ENCODE measurements around the gene HSD17B14. TPM values are rescaled to one million over a fixed set of nuclear protein-coding genes. Genes with fewer than 3 reads are reported as not detected.

Gene HSD17B14
- polyA plus RNA-seq, 1 donor = 3.8 TPM

DNA sequence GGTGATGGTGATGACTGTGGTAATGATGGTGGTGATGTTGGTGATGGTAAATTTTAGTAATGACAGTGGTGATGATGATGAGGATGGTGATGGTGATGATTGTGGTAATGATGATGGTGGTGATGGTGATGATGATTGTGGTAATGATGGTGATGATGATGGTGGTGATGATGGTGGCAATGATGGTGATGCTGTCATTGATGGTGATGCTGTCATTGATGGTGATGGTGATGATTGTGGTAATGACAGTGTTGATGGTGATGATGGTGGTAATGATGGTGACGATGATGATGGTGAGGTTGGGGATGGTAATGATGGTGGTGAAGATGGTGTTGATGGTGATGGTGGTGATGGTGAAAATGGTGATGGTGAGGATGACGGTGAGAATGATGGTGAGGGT is 13.8 kb downstream of the HSD17B14 start:
- DNase-seq = no peak

DNA sequence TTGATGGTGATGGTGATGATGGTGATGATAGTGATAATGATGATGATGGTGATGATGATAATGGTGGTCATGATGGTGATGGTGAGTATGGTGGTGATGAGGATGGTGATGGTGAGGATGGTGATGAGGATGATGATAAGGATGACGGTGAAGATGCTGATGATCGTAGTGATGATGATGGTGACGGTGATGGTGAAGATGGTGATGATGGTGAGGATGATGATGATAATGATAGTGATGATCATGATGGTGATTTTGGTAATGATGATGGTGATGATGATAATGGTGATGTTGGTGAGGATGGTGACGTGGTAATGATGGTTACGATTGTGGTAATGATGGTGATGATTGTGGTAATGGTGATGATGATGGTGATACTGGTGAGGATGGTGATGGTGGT is 14.7 kb downstream of the HSD17B14 start:
- no peak for DNase-seq

GRCh38 chr19:48819366-48819816 is 16.9 kb downstream of the HSD17B14 start:
- DNase-seq = peak; percentile 55

- no peak for DNase-seq
Observed at GRCh38 chr19:48818234-48818820, 18.0 kb downstream of the HSD17B14 start.

DNA sequence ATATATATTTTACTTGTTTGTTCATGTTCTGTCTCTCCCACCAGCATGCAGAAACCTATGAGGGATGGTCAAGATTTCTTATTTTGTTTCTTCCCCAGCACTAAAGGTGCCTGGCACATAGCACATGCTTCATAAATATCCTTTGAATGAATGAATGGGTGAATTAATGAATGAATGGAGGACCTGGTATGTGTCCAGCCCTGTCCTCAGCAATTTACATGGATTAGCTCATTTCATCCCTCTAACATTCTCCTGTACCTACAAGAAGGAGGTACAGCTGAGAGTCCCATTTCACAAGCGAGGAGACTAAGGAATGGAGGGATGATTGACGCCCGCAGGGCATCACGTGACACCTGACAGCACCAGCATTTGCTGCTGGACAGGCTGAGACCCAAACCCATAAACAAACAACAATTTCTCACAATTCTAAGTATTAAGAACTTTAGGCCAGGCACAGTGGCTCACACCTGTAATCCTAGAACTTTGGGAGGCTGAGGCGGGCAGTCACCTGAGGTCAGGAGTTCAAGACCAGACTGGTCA is 18.6 kb downstream of the HSD17B14 start:
- DNase-seq = no peak

DNA sequence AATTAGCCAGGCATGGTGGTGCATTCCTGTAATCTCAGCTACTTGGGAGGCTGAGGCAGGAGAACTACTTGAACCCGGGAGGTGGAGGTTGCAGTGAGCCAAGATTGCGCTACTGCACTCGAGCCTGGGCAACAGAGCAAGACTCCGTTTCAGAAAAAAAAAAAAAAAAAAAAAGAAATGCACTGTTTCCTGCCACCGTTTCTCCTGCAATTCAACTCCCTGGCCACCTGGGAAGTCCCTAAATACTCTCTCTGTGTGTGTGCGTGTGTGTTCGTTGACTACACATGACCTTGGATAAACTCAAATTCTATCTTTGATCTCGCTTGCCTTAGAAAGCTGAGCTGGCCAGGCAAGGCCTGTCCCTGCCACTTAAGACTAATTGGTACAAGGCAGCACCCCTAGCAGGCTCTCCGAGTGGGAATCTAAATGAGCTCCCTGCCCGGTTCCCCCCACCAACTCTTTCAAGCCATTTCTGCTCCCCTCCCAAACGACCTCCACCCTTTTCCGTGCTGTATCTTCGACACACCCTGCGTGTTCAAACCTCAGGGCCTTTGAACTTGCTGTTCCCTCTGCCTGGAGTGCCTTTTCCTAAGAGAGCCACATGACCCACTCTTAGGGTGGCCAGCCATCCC is 20.3 kb downstream of the HSD17B14 start:
- DNase-seq = no peak

DNA sequence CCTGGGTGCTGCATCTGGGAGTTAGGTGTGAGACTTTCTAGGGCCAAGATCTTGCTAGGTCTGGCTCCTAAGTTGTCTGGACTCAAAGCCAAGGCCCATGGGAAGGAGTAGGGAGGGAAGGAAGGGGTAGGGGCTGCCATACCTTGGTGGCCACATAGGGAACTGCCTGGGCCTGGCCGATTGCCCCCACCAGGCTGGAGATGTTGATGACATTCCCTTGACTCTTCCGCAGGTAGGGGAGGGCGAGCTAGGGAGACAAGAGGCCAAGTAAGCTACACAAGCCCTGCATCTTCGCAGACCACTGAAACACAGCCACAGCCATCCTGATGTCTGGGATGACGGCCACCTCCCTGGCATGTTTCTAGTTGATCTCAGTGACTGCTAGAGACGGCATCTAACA is 21.4 kb downstream of the HSD17B14 start:
- DNase-seq = no peak

DNA sequence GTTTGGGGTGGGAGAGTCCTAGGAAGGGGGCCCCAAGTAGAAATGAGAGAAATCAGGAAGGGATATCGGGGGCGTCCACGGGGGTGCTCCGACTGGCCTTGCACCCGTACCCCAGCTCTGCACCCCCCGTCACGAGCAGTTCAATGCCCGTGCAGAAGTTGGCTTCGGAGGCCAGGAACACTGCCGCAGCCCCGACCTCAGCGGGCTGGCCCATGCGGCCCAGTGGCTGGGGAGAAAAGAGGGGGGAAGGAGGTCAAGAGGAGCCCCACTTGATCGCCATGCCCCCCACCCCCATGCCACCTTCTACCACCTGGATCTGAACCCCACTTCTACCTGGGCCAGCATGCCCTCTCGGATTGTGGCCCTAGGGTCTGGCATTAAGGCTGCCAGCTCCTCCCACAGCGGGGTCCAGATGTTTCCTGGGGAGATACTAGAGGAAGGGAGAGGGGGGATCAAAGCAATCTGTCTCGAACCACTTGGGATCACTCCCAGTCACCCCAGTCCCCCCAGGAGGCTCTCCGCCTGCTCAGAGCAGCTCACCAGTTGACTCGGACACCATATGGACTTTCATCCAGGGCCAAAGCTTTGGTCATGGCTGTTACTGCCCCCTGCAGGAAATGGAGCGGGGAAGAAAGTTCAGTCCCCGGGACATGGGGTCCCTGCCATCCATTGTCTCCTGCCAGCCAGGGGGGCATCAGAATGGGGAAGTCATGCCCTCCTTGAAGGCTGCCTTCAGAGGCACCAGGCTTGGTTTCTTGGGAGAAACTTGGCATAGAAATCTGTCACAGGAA is 23.0 kb downstream of the HSD17B14 start:
- no peak for DNase-seq

GRCh38 chr19:48812094-48812929 is 24.0 kb downstream of the HSD17B14 start:
- peak; percentile 69 for DNase-seq

- DNase-seq = no peak
Observed at GRCh38 chr19:48810151-48810550, 26.1 kb downstream of the HSD17B14 start.

DNA sequence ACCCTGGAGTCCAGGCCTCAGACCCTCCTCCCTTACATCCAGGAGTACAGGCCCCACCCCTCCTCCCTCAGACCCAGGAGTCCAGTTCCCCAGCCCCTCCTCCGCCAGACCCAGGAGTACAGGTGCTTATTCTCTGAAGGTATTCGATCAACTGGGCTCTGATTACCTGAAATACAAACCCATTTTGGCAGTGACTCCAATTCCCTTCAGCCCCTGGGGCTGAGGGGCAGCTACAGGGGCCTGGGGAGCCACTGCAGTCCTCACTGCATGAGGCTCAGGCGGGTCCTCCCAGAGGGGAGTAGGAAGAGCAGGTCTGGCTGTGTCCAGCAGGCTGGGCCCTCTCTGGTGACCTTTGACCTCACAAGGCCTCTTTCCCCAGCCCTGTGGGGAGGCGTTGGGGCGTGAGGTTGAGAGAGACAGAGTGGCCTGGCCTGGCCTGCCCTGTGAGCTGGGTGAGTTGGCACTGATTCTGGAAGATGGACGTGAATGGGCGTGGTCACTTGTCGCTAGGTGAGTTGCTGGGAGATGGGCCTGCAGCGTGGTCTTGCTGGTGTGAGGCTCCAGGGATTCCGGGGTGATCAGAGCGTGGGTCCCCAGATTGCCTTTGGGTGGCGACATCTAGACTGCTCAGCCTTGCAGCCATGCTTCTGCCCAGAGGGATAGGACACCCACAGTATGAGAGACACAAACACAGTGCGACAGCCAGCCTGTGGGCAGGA is 28.5 kb downstream of the HSD17B14 start:
- no peak for DNase-seq

GRCh38 chr19:48806818-48807589 is 29.3 kb downstream of the HSD17B14 start:
- no peak for DNase-seq

- peak; percentile 73 for DNase-seq
Observed at GRCh38 chr19:48806518-48806817, 29.8 kb downstream of the HSD17B14 start.

DNA sequence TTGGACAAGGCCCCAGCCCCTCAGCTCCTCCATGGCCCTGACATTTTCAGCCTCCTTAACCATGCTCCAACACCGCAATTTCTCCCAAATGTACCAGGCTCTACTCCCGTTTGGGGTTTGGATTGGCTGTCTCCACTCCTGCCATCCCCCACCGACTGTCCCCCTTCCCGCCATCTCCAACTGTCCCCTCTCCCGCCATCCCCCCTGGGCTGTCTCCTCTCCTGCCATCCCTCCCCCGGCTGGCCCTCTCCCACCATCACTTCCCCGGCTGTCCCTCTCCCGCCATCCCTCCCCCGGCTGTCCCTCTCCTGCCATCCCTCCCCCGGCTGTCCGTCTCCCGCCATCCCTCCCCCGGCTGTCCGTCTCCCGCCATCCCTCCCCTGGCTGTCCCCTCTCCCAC is 30.8 kb downstream of the HSD17B14 start:
- DNase-seq = no peak

DNA sequence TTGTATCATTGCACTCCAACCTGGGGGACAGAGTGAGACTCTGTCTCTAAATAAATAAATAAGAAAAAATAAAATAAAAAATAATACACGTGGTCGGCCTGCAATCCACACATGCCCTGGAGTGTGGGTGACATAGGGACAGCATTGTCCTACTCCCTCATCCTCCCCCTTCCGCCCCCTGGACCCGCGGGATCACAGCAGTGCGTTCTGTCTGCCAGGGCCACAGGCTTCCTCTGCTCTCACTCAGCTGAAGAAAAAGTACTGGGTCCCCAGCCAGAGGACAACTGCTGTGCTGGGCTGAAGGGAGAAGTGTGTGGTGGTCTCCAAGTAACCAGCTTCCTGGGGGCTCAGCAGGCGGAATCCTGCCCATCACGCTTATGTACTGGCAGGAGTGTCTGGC is 31.8 kb downstream of the HSD17B14 start:
- no peak for DNase-seq

DNA sequence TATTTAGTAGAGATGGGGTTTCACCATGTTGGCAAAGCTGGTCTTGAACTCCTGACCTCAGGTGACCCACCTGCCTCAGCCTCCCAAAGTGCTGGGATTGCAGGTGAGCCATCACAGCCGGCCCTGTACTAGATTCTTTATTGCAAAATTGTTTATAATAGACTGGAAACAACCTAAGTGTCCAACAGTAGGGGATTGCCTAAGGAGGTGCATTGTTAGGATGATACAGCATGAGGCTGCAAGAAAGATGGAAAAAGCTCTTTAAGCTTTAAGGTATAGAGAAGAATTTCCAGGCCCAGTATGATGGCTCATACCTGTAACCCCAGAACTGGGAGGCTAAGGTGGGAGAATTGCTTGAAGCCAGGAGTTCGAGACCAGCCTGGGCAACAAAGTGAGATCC is 33.7 kb downstream of the HSD17B14 start:
- no peak for DNase-seq

GRCh38 chr19:48799358-48800300 is 36.7 kb downstream of the HSD17B14 start:
- DNase-seq = no peak

DNA sequence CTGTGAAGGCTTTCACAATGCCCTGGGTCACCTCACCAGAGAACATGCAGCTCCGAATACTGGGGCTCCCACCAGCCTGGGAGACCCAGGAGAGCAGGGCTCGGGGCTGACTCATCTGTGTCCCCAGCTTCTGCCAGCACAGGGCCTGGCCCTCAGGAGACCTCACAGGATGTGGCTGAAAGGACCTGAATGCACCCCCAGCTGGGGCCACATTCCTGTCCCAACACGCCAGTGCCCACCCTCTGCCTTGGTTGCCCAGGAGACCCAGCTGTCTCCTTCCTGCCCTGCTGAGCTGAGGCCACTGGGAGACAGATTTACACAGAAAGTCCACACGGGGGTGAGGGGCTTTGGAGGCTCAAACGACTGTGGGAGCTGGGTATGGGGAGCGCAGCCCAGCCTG is 37.4 kb downstream of the HSD17B14 start:
- DNase-seq = no peak

- no peak for DNase-seq
Observed at GRCh38 chr19:48797103-48797502, 39.2 kb downstream of the HSD17B14 start.

All from hindlimb muscle (tissue), 1 donor.